Measurements from ENCODE around the gene MBL2. TPM values are rescaled to one million over a fixed set of nuclear protein-coding genes. Genes with fewer than 3 reads are reported as not detected.

Gene MBL2
- total and polyA plus RNA-seq, 10 of the 15 experiments (the other 5 are each of a cell fraction or from before 2014, with no cell fraction given): not detected

- TF ChIP-seq RAD51 (IDR thresholded peaks at IDR 0.05) (no peak), PKNOX1 (IDR thresholded peaks at IDR 0.05) (no peak), ZNF274 (IDR thresholded peaks at IDR 0.05; ENCODE audit: insufficient read depth, insufficient read length) (no peak), KDM1A (IDR thresholded peaks at IDR 0.05; ENCODE audit: borderline replicate concordance) (no peak), MAX (IDR thresholded peaks at IDR 0.05; ENCODE audit: low read depth, low read length) (no peak)
Measured at GRCh38 chr10:52756966-52757365, 15.6 kb downstream of the MBL2 start (continued).

GRCh38 chr10:52756295-52756694, 16.3 kb downstream of the MBL2 start:
- no peak overlapping the region for H3K27ac ChIP-seq (ENCODE audit: control insufficient read depth, insufficient read depth)
- ChIA-PET SMC1A (ENCODE audit: uncharacterized antibody, unreplicated experiment) (interaction anchor here (1.6 kb wide), 1 partner anchor 11 kb away, joined by 3 read pairs; no protein-coding TSS in a partner anchor), POLR2A (no interaction called here), CTCF (interaction anchor here (1.4 kb wide), 1 partner anchor 112 kb away, joined by 3 read pairs; no protein-coding TSS in a partner anchor), RAD21 (ENCODE audit: unreplicated experiment) (no interaction called here)
- no peaks in the 10 kb centered on the region for H3K9me3 ChIP-seq (replicated peaks; ENCODE audit: control insufficient read depth, insufficient read depth, low read length)
- in situ Hi-C loops (cut with MboI): no loop called here
- no peak for ATAC-seq
- no peaks in the 10 kb centered on the region for H4K20me1 ChIP-seq (ENCODE audit: control insufficient read depth, insufficient read depth)
- H3K27me3 ChIP-seq (replicated peaks in 1 of 2; ENCODE audit: control insufficient read depth in 2 of 2, insufficient read depth in 2 of 2, low read length in 1 of 2): no peaks in the 10 kb centered on the region; a peak in 1 of 4 replicates
- no peak overlapping the region for H2AFZ ChIP-seq (ENCODE audit: control insufficient read depth, low read depth, low read length)
- H3K9ac ChIP-seq (ENCODE audit: control insufficient read depth, insufficient read depth, low read length): no peak overlapping the region
- no peaks in the 10 kb centered on the region for H3K4me1 ChIP-seq (ENCODE audit: control insufficient read depth, insufficient read depth, low read length)
- no peak for DNase-seq (ENCODE audit: low read depth, low spot score)
- no peak for FAIRE-seq
- BruUV-seq (replicated peaks): no TSS peak
- WGBS (ENCODE audit: insufficient coverage, insufficient replicate concordance, low lambda C conversion rate, missing lambda C conversion rate): 27% methylated on average over 4 of the region's 4 CpGs
- intact Hi-C loops (cut with micrococcal nuclease; ENCODE audit: unreplicated experiment): no loop called here
- H3K36me3 ChIP-seq (ENCODE audit: control insufficient read depth in 2 of 2, insufficient read depth in 2 of 2, low read length in 1 of 2): no peaks in the 10 kb centered on the region
- no peaks in the 10 kb centered on the region for H3K79me2 ChIP-seq (ENCODE audit: control insufficient read depth, insufficient read depth, low read length)
- H3K4me2 ChIP-seq (ENCODE audit: control insufficient read depth, insufficient read depth): no peak overlapping the region
- no peak overlapping the region for H3K4me3 ChIP-seq
- TF ChIP-seq KAT2A (conservative IDR thresholded peaks at IDR 0.05; ENCODE audit: control insufficient read depth, low read depth, low read length) (no peak), RAD51 (IDR thresholded peaks at IDR 0.05) (no peak), CBX5 (IDR thresholded peaks at IDR 0.05; ENCODE audit: low read depth) (no peak), REST (IDR thresholded peaks at IDR 0.05; ENCODE audit: low read depth, low read length) (no peak)

Data from GM12878 (cell line).